ENCODE results near the gene PLCL2. TPM values are rescaled to one million over a fixed set of nuclear protein-coding genes. Genes with fewer than 3 reads are reported as not detected.

Gene PLCL2
- polyA plus RNA-seq, 2 of the 4 experiments (the other 2 are of a cell fraction), result 2.1 to 3.0 TPM

GRCh38 chr3:17075907-17076306 lies 191.2 kb downstream of the PLCL2 start:
- 89% methylated on average over 1 of the region's 1 CpG for WGBS (ENCODE audit: missing lambda C conversion rate)
- FAIRE-seq (no peak), ATAC-seq (no peak), DNase-seq (ENCODE audit: low read depth in 1 of 2, low spot score in 1 of 2) (no peak)
- Histone ChIP-seq H3K4me2 (no peak overlapping the region), H3K27ac (no peak overlapping the region), H3K4me3 (no peak overlapping the region), H3K4me1 (peaks cover 2% of the 10 kb centered on the region), H3K9me3 (peaks cover 2% of the 10 kb centered on the region; the same call in 1 of the 3 replicates)
- TF ChIP-seq ZFP36 (IDR thresholded peaks at IDR 0.05; ENCODE audit: borderline replicate concordance, partially characterized antibody) (no peak), RAD21 (conservative IDR thresholded peaks at IDR 0.05 in 1 of 2, IDR thresholded peaks at IDR 0.05 in 1 of 2) (no peak), MAZ (IDR thresholded peaks at IDR 0.05; ENCODE audit: borderline replicate concordance, low read depth, low read length) (no peak), USF2 (IDR thresholded peaks at IDR 0.05) (no peak), POLR2A (IDR thresholded peaks at IDR 0.05; ENCODE audit: low read length) (no peak), FOSL2 (IDR thresholded peaks at IDR 0.05) (no peak), FOSL2 (CRISPR knock-in tag; IDR thresholded peaks at IDR 0.05) (no peak), POLR2AphosphoS2 (conservative IDR thresholded peaks at IDR 0.05; ENCODE audit: low read length) (no peak), PBX3 (IDR thresholded peaks at IDR 0.05) (no peak), MAFK (IDR thresholded peaks at IDR 0.05; ENCODE audit: partially characterized antibody) (no peak), TFCP2L1 (CRISPR knock-in tag; IDR thresholded peaks at IDR 0.05) (no peak)
- CTCF ChIA-PET, result no interaction called here
- POLR2A ChIA-PET, result no interaction called here

DNA sequence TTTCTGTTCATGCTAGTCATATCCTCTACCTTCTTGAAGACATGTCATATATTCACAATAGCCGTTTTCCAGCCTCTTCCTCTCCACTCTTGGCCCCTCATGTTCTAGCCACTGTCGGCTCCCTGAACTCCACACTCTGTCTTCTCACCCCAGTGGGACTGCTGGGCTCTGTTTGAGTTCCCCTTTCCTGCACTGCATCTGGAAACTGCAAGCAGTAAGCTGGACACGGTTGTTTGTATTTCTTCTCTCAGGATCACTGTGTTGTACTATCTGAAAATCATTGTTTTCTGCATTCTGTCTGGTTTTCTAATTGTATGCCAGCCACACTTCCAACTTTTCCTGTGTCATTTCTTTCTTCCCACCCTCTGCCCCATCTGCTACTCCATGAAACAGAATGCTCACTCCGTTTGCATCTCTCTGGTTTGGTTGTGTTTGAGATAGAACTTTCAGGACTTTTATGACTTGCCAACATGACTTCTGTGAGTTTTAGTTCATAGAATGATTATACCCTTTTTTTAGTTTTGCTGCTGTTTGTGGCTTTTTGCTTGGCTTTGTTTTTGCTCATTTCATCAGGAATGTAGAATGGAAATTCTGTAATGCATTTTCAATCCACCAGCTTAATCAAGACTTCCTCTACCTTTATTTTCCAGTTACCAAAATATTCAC lies 192.3 kb downstream of the PLCL2 start:
- 74% methylated on average over 4 of the region's 4 CpGs for WGBS (ENCODE audit: missing lambda C conversion rate)
- ATAC-seq (no peak), FAIRE-seq (no peak), DNase-seq (ENCODE audit: low read depth in 1 of 2, low spot score in 1 of 2) (no peak)
- no peak for TF ChIP-seq EHF (CRISPR knock-in tag; IDR thresholded peaks at IDR 0.05)
- TF ChIP-seq PHF8 (IDR thresholded peaks at IDR 0.05; ENCODE audit: borderline replicate concordance, low read depth), result no peak
- TF ChIP-seq FOSL2 (IDR thresholded peaks at IDR 0.05), result no peak
- no peak for TF ChIP-seq FOSL2 (CRISPR knock-in tag; IDR thresholded peaks at IDR 0.05)
- no peak for TF ChIP-seq RFX5 (IDR thresholded peaks at IDR 0.05)
- TF ChIP-seq, protein P1, sequence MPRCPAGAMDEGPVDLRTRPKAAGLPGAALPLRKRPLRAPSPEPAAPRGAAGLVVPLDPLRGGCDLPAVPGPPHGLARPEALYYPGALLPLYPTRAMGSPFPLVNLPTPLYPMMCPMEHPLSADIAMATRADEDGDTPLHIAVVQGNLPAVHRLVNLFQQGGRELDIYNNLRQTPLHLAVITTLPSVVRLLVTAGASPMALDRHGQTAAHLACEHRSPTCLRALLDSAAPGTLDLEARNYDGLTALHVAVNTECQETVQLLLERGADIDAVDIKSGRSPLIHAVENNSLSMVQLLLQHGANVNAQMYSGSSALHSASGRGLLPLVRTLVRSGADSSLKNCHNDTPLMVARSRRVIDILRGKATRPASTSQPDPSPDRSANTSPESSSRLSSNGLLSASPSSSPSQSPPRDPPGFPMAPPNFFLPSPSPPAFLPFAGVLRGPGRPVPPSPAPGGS (IDR thresholded peaks at IDR 0.05), result no peak
- no peak for TF ChIP-seq ZC3H11A (IDR thresholded peaks at IDR 0.05)
- TF ChIP-seq BHLHE40 (IDR thresholded peaks at IDR 0.05; ENCODE audit: low read depth, low read length), result no peak
- TF ChIP-seq ZNF302 (CRISPR knock-in tag; IDR thresholded peaks at IDR 0.05), result no peak
- TF ChIP-seq REST (IDR thresholded peaks at IDR 0.05), result no peak
- TF ChIP-seq MAFK (IDR thresholded peaks at IDR 0.05; ENCODE audit: partially characterized antibody), result no peak
- TF ChIP-seq ZFP36 (IDR thresholded peaks at IDR 0.05; ENCODE audit: borderline replicate concordance, partially characterized antibody), result no peak
- TF ChIP-seq CHD2 (IDR thresholded peaks at IDR 0.05; ENCODE audit: low read length, partially characterized antibody), result no peak
- no peak for TF ChIP-seq PBX3 (IDR thresholded peaks at IDR 0.05)
- TF ChIP-seq NPAS2 (CRISPR knock-in tag; IDR thresholded peaks at IDR 0.05; ENCODE audit: borderline replicate concordance), result no peak
- TF ChIP-seq RAD21 (conservative IDR thresholded peaks at IDR 0.05 in 1 of 2, IDR thresholded peaks at IDR 0.05 in 1 of 2), result no peak
- TF ChIP-seq SREBF2 (IDR thresholded peaks at IDR 0.05), result no peak
- no peak for TF ChIP-seq CTCF (IDR thresholded peaks at IDR 0.05)
- no peak for TF ChIP-seq TP53 (CRISPR knock-in tag; IDR thresholded peaks at IDR 0.05)
- TF ChIP-seq EP300 (IDR thresholded peaks at IDR 0.05), result no peak
- peaks cover 2% of the 10 kb centered on the region; the same call in 1 of the 3 replicates for H3K9me3 ChIP-seq
- POLR2A ChIA-PET, result no interaction called here
- no peak overlapping the region for H3K4me3 ChIP-seq
- H3K4me2 ChIP-seq, result no peak overlapping the region
- no peaks in the 10 kb centered on the region for H3K4me1 ChIP-seq
- CTCF ChIA-PET, result no interaction called here
- H3K27ac ChIP-seq, result no peak overlapping the region
